GM18873 (cell line): ENCODE data around the gene TTC3.
"Not testable (repeated sequence)": the region's sequence is repeated elsewhere in the genome, so short reads cannot be mapped to it uniquely, and the experiment has no call there.

Experiments
- ATAC-seq: cut with Tn5 transposase; IDR thresholded peaks from one replicate; pipeline ENCODE4 v1.9.1; 2021; ENCODE audit warnings: mild to moderate bottlenecking, moderate library complexity, moderate number of reproducible peaks; ENCODE audit not compliant: unreplicated experiment, low FRiP score

TTC3 gene

DNA sequence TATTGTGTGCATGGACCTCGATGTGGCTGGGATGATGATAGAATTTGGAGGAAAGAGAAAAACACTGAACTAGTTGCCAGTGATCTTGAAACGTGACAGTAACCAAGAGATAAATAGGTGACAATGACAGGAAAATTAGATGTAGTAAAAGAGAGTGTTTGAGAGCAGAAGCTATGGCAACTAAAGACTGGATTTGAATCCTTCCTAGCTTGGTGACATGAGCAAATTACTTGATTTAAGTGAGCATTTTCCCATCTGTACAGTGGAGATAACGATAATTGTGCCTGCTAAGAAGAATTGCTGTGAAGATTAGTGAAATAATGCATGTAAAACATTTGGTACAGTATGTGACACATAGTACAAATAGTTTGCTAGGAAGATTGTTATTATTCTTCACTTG, 12.7 kb downstream of the TTC3 start:
- no peak for ATAC-seq

DNA sequence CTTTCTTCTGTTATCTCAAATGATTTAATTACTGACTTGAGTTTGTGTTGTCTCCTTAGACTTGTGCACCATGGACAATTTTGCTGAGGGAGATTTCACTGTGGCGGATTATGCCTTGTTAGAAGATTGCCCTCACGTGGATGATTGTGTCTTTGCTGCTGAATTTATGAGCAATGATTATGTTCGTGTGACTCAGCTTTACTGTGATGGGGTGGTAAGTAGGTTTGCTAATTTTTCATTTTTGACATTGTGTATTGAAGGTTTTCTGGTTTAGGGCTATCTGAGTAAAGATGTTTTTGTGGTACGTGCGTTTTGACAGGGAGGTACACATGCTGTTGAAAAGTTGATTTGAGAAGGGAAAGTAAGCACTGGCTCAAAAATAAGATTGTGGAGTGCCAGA, 14.1 kb downstream of the TTC3 start:
- no peak for ATAC-seq

DNA sequence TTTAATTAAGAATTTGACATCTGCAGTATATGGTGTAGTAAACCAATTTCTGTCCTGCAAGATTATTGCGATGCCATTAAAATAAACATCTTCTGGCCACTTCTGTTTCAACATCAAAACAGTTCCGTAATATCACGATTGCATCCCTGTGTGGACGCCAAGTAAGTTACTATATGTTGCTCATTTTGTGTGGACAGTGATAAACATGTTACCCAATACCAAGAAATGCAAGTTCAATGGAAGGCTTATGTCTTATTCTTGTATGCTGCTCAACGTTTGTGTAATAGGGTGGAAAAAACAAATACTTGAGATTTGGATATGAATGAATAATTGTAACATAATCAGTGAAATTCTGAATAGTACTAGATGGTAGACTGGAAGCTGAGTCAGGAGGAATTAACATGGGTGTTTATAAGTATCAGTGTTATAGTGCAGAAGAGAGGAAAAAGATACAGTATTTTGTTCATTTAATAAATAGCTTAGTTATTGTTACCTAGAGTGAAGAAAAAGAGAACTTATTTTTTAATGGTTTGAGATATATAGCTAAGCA, 15.2 kb downstream of the TTC3 start:
- no peak for ATAC-seq

DNA sequence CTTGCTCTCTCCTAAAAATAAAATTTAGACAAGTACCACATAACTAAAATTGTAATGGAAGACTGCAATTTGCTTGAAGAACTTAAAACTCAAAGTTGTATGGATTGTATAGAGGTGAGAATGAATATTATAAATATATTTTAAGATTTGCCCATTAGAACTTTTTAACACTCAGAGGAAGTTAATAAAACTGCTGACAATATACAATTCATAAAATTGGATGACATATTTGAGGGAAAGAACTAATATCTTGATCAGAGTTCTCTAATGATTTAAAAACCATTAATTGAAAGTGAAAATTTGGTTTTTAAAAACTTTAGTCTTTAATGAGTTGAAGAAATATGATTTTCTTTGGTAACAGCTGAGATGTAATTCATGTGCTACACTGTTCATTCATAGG, 20.9 kb downstream of the TTC3 start:
- ATAC-seq: no peak

DNA sequence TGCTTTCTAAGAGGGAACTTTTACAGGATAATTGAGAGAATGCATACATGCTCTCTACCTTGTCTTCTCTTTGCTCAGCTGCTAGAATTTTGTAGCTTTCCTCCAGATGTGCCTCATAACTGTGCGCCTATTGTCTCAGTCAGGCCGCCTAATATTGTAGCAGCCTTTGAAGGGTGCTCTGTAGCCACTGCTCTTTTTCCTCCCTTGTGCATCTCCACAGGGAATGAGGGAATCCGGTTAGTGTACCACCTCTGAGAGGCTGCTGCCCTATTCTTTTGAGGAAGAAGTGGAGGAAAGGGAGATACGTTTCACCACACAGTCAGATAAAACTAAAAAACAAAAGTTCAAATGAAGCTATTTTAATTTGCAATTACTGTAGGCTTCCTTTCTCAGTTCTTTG, 22.8 kb downstream of the TTC3 start:
- no peak for ATAC-seq

DNA sequence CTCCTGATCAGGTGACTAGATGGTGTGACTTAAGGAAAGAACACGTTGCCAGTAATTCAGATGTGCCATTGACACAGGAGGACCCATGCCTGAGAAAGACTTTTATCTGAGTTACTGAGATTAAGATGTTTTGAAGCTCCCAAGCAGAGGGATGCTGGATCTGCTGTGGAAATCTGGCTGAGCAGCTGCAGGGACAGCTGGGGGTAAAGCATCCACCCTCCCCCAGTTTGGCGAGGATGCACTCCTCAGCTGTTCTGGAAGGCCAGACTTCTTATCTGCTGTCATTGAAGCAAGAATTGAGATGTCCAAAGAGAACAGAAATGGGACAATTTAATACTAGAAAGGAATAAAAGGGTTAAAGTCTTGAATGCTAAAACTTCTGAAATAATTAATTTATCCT, 25.7 kb downstream of the TTC3 start:
- ATAC-seq: no peak

DNA sequence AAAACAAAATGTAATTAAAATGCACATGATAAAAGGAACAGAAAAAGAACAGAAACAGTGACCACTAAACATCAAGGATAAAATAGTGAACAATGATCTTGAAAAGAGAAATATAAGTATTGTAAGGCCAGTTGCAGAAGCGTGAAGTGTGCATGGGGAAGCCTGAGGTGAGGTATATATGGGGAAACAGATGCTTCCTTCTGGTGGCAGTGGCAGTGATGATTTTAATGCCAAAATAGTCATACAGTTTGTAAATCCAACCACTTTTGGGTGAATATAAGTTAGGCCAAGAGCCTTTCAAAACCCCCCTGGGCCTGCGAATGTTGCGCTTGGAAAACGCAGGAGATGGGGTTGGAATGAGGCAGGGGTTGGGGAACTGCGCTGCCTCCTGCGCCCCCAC, 27.3 kb downstream of the TTC3 start:
- no peak for ATAC-seq

DNA sequence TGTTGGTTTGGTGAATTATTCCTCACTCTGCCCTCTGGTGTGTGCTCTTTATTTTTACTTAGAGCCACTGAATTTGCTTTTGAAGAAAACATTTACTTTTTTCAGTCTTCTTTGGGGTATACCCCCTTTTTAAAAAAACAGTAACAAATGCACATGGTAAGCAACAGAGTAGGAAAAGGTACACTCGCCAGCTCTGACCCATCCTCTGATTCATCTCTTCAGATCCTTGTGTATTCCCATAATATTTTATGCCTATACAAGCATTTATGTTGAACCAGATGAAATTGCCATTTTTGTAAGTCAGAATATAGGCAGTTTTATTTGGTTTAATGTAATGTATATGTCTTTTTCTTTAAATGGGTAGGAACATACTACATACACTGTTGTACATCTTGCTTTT, 28.3 kb downstream of the TTC3 start:
- ATAC-seq: no peak

DNA sequence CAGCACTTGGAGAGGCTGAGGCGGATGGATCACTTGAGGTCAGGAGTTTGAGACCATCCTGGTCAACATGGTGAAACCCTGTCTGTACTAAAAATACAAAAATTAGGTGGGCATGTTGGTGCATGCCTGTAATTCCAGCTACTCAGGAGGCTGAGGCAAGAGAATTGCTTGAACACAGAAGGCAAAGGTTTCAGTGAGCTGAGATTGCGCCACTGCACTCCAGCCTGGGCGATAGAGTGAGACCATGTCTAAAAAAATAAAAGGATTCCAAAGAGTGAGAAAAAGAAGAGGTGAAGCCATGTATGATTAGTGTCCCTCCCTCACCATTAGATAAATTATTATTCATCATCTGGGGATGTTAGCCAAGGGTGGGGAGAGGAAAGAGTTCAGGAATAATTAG, 29.7 kb downstream of the TTC3 start:
- not testable (repeated sequence) for ATAC-seq

DNA sequence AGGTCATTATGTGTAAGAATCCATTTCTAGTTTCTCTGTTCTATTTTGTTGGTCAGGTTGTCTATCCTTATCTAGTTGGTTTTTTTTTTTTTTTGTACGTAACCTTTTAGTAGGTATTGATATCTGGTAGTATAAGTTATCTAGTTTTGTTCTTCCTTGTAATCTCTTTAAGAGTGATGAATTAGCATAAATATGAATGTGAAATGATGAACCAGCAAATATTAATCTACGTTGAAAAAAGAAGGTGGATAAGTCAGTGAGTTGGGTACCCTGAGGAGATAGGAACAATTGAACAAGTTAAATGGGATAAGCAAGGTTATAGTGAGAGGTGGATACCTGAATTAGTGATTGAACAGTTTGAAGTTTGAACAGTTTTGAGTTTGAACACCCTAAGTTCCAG, 33.9 kb downstream of the TTC3 start:
- no peak for ATAC-seq

DNA sequence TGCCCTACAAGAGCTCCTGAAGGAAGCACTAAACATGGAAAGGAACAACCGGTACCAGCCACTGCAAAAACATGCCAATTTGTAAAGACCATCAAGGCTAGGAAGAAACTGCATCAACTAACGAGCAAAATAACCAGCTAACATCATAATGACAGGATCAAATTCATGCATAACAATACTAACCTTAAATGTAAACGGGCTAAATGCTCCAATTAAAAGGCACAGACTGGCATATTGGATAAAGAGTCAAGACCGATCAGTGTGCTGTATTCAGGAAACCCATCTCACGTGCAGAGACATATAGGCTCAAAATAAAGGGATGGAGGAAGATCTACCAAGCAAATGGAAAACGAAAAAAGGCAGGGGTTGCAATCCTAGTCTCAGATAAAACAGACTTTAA, 38.0 kb downstream of the TTC3 start:
- ATAC-seq: not testable (repeated sequence)

DNA sequence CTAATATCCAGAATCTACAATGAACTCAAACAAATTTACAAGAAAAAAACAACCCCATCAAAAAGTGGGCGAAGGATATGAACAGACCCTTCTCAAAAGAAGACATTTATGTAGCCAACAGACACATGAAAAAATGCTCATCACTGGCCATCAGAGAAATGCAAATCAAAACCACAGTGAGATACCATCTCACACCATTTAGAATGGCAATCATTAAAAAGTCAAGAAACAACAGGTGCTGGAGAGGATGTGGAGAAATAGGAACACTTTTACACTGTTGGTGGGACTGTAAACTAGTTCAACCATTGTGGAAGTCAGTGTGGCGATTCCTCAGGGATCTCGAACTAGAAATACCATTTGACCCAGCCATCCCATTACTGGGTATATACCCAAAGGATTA, 41.2 kb downstream of the TTC3 start:
- ATAC-seq: not testable (repeated sequence)

DNA sequence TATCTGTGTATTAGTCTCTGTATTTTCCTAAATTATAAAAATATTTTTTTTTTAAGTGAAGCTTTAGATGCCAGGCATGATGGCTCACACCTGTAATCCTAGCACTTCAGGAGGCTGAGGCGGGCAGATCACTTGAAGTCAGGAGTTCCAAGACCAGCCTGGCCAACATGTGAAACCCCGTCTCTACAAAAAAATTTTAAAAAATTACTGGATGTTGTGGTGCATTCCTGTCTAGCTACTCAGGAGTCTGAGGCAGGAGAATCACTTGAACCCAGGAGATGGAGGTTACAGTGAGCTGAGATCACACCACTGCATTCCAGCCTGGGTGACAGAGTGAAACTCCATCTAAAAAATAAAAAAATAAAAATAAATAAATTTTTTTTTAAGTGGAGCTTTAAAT, 43.4 kb downstream of the TTC3 start:
- not testable (repeated sequence) for ATAC-seq

DNA sequence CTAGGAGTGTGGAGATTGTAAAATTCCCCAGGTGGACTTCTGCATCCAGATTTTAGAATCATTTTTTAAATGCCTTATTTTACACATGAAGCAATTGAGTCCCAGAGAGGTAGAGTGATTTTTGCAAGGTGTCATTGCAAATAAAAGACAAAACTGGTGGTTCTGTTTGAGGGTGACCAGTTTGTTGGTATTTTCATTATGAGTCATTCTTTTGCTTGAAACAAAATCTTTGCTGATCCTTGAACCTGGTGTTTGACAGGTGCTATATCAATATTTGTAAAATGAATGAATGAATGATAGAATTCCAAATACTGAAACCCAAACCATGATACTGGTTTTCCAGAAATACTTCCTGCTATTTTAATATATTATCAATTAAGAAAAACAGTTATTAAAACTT, 44.1 kb downstream of the TTC3 start:
- no peak for ATAC-seq

DNA sequence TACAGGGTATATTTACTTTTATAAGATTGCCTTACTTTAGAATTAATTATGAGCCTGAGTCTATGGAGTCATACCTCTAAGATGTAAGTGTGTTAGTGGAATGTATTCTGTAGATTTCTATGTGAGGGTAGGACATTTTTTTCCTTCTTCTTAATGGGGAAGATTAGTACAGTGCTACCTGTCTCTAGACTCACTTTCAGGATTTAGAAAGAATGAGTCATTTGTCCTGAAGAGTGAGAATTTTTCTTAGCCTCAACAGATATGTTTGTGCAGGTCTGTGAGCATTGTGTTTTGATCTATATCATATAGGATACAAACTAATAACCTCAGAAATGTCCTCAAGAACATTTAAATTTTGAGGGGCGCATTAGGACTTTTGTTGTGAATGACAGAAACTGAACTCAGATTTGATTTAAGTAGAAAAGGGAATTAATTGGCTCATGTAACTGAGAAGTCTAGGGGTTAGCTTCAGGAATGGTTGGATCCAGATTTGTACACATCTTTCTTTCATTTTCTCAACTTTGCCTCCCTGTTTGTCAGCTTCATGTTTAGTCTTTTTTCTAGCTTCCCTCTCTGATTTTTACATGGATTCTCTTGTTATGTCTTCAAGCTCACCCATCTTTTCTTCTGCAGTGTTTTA, 45.3 kb downstream of the TTC3 start:
- ATAC-seq: no peak

DNA sequence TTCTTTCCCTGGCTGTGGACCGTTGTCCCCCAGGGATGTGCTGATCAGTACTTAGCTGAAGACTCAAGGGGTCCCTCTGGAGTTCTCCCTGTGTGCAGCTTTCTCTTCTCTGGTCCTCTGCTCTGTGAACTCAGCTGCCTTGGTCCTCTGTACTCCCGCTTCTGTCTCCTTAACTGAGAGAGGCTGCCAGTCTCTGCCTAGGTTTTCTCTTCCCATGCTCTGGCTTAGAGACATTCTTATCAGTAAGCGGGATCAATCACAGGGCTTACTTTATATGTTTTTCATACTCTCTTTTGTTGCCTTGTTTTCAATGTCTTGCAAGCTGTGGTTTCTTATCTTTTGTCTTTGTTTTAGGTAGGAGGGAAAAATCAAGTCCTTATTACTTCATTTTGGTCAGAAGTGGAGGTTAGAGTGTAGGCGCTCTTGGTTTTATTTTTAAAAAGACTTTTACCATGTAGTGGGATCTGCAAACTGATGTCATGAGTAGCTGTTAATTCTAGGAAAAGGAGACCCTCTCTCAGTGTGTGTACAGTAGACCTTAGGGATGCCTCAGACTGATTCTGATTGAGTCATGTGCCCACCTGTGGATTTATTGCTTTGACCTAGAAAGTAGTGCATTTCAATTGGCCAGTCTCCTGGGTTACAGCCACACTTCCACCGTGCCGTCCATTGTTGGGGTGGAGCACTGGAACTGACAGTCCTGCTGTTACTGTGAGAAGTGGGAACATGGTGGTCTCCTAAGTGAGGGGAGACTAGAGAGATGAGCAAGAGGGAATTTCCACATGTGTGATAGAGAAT, 46.6 kb downstream of the TTC3 start:
- no peak for ATAC-seq

DNA sequence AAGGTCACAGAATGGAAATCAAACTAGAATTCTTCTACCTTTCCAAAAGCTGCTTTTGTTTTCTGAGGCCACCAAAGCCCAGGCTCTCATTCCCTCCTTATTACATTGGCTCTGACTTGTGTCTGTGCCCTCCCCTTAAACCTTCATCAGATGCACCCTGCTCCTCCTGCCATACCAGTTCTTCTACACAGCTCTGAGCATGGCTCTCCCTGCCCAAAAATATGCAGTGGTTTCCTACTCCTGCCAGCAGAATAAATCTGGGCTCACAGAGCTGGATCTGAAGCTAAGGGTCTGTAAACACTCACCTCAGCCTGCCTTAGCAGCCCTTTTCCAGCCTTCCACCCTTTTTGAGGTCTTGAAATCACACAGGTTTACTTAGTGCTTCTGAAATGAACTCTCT, 55.0 kb downstream of the TTC3 start:
- no peak for ATAC-seq

DNA sequence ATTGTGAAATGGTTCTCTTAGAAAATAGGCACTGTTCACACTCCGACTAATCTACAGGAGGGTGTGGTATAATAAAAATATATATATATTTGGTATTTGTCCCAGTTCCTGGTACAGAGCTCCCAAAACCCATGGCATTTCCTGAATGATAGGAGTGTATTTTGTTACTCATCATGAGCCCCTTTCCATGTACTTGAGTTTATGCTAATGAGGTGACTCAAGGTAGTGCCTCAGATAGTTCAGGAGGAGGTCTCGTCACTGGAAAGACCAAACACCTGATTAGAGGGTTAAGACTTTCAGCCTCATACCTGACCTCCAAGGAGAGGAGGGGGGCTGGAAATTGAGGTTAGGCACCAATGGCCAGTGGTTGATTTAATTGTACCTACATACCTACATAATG, 57.9 kb downstream of the TTC3 start:
- ATAC-seq: no peak

DNA sequence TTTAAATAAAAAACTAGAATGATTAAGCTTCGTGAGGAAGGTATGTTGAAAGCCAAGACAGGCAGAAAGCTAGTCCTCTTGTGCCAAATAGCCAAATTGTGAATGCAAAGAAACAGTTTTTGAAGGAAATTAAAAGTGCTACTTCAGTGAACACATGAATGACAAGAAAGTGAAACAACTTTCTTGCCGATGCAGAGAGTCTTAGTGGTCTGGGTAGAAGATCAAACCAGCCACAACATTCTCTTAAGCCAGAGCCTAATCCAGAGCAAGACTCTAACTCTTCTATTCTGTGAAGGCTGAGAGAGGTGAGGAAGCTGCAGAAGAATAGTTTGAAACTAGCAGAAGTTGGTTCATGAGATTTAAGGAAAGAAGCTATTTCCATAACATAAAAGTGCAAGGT, 63.2 kb downstream of the TTC3 start:
- no peak for ATAC-seq

DNA sequence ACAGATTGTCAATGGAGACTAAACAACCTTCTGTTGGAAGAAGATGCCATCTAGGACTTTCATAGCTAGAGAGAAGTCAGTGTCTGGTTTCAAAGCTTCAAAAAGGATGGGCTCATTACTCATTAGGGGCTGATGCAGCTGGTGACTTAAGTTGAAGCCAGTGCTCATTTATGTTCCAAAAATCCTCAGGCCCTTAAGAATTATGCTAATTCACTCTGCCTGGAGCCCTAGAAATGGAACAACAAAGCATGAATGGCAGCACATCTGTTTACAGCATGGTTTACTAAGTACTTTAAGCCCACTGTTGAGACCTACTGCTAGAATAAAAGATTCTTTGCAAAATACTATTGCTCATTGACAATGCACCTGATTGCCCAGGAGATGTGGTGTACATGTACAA, 63.7 kb downstream of the TTC3 start:
- ATAC-seq: no peak

DNA sequence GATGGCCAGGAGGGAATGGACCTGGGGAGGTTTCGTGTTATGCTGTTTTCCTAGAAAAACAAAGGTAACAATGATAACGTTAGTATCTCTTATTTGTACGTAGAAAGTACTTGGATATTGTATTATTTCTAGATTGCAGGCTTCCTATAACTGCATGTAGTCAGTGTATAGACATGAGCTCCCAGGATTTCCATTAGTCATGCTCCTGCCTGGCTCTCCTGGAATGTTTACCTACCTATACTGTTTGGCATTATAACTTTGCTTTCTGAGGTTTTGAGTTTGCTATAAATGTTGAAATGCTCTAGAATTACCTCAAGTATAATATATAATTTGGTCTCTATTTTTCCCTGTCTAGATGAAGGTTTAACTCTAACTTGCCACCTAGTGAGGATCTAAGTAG, 66.1 kb downstream of the TTC3 start:
- no peak for ATAC-seq

DNA sequence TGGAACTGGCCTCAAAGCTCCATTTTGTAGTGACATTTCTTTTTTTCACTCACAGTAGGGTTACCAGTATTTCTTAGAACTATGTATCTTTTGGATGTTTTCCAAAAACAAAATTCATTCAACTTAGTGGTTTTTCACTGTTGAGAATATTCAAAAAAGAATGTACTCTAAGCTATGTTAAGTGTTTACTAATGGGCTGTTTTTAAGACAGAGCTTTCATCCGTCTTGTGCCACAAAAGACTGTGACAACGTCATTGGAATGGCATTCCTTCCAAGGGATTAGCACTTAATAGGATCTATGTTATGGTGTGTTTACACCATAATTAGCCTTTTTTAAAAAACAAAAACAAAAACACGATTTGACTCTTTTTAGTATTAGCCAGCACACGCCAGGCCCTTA, 66.8 kb downstream of the TTC3 start:
- no peak for ATAC-seq
